Measurements from ENCODE around the gene UGT1A7. TPM values are rescaled to one million over a fixed set of nuclear protein-coding genes. Genes with fewer than 3 reads are reported as not detected.

Gene UGT1A7
- total RNA-seq, 3 donors from 2014 or later, result 0.10 TPM; not detected in 2

DNA sequence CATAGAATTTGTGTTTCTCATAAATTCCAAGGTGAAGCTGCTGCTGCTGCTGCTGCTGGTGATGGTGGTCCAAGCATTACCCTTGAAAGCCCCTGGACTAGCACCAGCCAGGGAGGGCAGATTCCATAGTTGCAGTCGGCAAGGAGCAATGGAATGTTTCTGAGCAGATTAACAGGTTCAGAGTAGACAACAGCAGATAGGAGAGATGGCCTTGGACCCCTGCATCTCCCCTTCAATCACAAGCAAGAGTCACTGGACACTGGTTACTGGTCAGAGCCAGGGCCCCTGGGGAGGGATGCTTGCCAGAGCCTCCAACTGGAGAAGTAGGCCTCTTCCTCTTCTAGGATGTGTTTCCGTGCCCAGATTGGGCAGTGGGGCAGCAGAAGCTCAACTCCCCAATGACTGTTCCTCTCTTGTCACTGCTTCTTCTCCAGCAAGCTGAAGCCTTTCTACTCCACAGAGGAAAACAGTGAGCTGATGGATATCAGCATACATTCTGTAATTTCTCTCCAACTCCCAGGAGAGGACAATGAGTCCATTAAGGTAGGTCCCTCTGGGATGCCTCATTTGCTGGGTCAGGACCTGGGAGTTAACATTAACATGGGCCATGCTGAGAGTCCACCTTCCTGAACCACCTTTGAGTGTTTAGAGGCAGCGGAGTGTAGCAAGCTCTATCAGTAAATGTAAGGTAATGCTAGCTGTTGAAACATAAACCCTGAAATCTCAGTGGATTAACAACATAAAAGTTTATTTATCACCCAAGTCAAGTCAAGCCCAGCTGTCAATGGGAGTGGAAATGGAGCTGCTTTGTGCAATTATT is 131.7 kb downstream of the UGT1A7 start:
- no peaks in the 10 kb centered on the region for H3K36me3 Mint-ChIP-seq (ENCODE audit: insufficient read depth)
- H3K4me1 Mint-ChIP-seq (ENCODE audit: low read depth), result no peaks in the 10 kb centered on the region
- no peak overlapping the region for H3K4me3 Mint-ChIP-seq
- ATAC-seq, result no peak
- no peak for DNase-seq
- H3K9me3 Mint-ChIP-seq, result no peaks in the 10 kb centered on the region
- peaks cover 18% of the 10 kb centered on the region for H3K27me3 Mint-ChIP-seq (ENCODE audit: low read depth)

- ATAC-seq (no peak), DNase-seq (no peak)
- Mint-ChIP-seq H3K27me3 (ENCODE audit: low read depth) (peaks cover 20% of the 10 kb centered on the region), H3K9me3 (no peaks in the 10 kb centered on the region), H3K4me3 (no peak overlapping the region), H3K4me1 (ENCODE audit: low read depth) (no peaks in the 10 kb centered on the region), H3K36me3 (ENCODE audit: insufficient read depth) (no peaks in the 10 kb centered on the region)
These were observed 132.5 kb downstream of the UGT1A7 start for GRCh38 chr2:233814056-233814835.

GRCh38 chr2:233815861-233816260 is 134.2 kb downstream of the UGT1A7 start:
- Mint-ChIP-seq H3K36me3 (ENCODE audit: insufficient read depth) (no peaks in the 10 kb centered on the region), H3K4me1 (ENCODE audit: low read depth) (no peaks in the 10 kb centered on the region), H3K9me3 (no peaks in the 10 kb centered on the region), H3K27me3 (ENCODE audit: low read depth) (peaks cover 15% of the 10 kb centered on the region), H3K4me3 (no peak overlapping the region)
- DNase-seq (no peak), ATAC-seq (no peak)

DNA sequence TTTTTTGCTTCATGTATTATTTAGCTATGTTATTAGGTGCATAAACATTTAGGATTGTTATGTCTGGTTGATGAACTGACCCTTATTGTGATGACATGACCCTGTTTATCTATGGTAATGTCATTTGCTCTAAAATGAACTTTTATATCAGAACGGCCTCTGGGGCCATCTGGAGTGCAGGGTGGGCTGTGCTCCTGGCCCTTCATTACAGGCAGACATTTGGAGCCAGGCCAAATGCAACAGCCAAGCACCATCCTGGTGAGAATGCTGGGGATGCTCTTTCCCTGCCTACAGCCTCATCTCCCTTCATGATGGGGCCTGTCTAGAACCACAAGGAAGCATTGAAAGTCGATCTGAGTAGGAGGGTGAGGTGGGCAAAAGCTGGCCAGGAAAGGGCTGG is 134.6 kb downstream of the UGT1A7 start:
- no peak overlapping the region for H3K4me3 Mint-ChIP-seq
- H3K36me3 Mint-ChIP-seq (ENCODE audit: insufficient read depth), result no peaks in the 10 kb centered on the region
- DNase-seq, result no peak
- H3K9me3 Mint-ChIP-seq, result no peaks in the 10 kb centered on the region
- H3K4me1 Mint-ChIP-seq (ENCODE audit: low read depth), result no peaks in the 10 kb centered on the region
- peaks cover 13% of the 10 kb centered on the region for H3K27me3 Mint-ChIP-seq (ENCODE audit: low read depth)
- ATAC-seq, result no peak

DNA sequence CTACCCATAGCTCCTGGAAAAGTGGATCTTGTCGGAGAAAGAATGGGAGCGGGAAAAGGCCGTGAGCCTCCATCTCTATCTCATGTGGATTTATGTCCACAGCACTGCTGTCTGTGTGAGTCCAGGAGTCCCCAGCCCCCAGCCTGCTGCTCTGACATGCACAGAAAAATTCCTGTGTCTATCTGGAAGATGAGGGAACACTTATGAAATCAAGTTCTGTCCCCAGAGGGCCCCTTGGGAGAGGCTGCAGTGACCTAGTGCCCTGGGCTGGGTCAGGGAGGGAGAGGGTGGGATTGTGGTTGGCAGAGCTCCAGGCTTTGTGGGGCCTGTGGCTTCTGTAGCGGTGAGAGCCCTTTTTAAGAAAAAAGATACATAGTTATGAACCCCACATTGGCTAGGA is 135.1 kb downstream of the UGT1A7 start:
- Mint-ChIP-seq H3K9me3 (no peaks in the 10 kb centered on the region), H3K27me3 (ENCODE audit: low read depth) (peaks cover 14% of the 10 kb centered on the region), H3K4me3 (no peak overlapping the region), H3K4me1 (ENCODE audit: low read depth) (no peaks in the 10 kb centered on the region), H3K36me3 (ENCODE audit: insufficient read depth) (no peaks in the 10 kb centered on the region)
- DNase-seq (no peak), ATAC-seq (no peak)

- DNase-seq, result no peak
- Mint-ChIP-seq H3K36me3 (ENCODE audit: insufficient read depth) (no peaks in the 10 kb centered on the region), H3K9me3 (no peaks in the 10 kb centered on the region), H3K4me1 (ENCODE audit: low read depth) (no peaks in the 10 kb centered on the region), H3K4me3 (no peak overlapping the region), H3K27me3 (ENCODE audit: low read depth) (peaks cover 14% of the 10 kb centered on the region)
- ATAC-seq, result no peak
These were observed 135.7 kb downstream of the UGT1A7 start for GRCh38 chr2:233817361-233817911.

- Mint-ChIP-seq H3K4me3 (no peak overlapping the region), H3K36me3 (ENCODE audit: insufficient read depth) (no peaks in the 10 kb centered on the region), H3K9me3 (no peaks in the 10 kb centered on the region), H3K27me3 (ENCODE audit: low read depth) (peaks cover 14% of the 10 kb centered on the region), H3K4me1 (ENCODE audit: low read depth) (no peaks in the 10 kb centered on the region)
- no peak for DNase-seq
- no peak for ATAC-seq
These were observed 136.4 kb downstream of the UGT1A7 start for GRCh38 chr2:233817995-233818638.

DNA sequence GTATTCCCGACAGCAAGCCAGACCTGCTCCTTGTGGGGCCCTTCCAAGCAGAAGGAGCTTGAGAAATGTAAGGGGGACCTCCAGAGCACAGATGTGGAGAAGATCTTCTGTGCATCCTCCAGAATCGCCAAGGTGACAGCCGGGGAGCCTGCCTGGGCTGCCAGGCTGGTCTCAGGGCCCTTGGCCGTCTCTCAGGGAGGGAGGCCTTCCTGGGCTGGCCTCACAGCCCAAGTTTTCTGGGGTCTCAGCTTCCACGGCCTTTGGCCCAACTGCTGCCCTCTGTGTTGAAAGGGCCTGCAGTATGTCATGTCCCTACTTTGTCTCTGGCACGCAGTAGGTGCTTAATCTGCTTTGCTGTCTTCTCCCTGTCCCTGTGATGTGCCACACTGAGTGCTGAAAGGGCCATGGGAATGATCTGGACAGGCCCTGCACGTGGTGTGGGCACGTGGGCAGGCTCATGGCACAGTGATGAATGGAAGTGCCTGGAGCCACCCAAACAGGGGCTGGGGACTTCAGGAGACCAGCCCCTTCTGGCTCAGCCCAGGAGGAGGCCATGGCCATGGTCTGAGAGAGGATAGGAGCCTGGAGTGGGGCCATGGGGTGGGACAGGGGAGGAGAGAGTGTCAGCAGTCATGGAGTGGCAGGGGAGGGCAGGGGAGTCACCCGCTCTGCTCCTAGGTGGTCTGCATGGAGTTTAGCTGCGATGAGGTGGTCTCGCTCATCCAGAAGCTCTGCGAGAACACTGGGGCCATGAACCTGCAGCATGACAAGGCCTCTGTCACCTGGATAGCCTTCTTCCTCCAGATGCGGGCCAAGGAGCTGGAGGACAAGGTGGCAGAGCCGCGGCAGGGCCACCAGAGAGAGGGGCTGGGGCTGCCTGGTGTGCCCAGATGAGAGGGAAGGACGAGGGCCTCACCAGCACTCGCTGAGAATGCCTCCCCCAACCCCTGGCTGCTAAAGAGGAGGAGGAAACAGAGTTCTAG is 137.2 kb downstream of the UGT1A7 start:
- Mint-ChIP-seq H3K36me3 (ENCODE audit: insufficient read depth) (no peaks in the 10 kb centered on the region), H3K4me3 (no peak overlapping the region)
- no peak for ATAC-seq

DNA sequence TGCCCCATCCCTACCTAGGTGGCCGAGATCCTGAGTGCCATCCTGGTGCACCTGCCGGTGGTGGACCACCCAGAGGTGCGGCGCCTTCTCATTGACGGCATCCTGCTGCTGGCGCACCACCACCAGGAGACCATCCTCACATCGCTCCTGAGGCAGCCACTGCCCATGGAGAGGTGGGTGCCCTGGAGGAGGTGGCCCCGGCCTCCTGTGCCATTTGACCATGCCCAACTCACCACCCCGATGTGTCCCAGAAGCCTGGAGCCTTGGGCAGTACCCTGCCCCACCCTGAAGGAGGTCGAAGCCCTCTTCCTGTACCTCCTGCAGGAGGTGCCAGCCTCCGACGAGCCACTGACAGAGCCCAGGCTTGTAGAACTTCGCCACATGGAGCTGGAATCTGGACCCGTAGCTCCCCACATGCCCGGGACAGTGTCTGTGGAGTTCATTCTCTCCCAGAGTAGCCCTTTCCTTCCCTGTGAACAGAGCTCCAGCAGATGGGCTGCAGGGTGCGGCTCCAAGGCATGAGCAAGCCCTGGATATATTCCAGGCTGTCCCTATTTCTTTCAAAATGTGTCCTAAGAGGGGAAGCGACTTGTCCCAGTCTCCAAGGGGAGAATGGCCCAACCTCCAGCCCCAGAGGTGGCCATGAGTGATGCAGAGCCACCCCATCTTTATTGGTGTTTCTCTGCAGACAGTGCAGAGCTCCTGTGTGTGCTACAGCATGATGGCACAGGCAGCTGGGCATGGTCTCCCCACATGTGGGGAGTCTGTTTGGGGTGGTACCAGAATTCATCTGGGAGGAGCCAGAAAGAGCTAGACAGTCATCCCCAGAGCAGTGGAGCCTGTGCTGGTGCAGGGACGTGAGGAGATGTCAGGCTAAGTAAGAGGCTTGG is 138.4 kb downstream of the UGT1A7 start:
- H3K4me1 Mint-ChIP-seq (ENCODE audit: low read depth), result no peaks in the 10 kb centered on the region
- H3K4me3 Mint-ChIP-seq, result no peak overlapping the region
- no peaks in the 10 kb centered on the region for H3K36me3 Mint-ChIP-seq (ENCODE audit: insufficient read depth)
- no peaks in the 10 kb centered on the region for H3K9me3 Mint-ChIP-seq
- peaks cover 12% of the 10 kb centered on the region for H3K27me3 Mint-ChIP-seq (ENCODE audit: low read depth)
- DNase-seq, result no peak
- ATAC-seq, result no peak

More for the DNA sequence above, 137.2 kb downstream of the UGT1A7 start:
- Mint-ChIP-seq H3K27me3 (ENCODE audit: low read depth) (peaks cover 14% of the 10 kb centered on the region), H3K9me3 (no peaks in the 10 kb centered on the region), H3K4me1 (ENCODE audit: low read depth) (no peaks in the 10 kb centered on the region)
- no peak for DNase-seq

DNA sequence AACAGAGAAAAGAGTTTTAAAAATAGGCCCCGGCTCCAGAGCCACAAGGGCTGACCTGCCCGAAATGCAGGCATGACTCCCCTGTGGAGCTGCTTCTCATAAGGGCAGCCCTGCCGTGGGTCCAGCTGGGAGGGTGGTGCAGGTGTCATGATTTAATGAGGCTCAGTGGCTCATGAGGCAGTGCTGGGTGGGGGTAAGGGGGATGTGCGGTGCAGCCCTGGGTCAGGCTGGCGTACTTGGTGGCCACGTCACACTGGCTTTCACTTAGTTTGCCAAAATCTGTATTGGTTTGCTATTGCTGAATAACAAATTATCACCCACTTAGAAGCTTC is 139.0 kb downstream of the UGT1A7 start:
- Mint-ChIP-seq H3K4me1 (ENCODE audit: low read depth) (no peaks in the 10 kb centered on the region), H3K9me3 (no peaks in the 10 kb centered on the region), H3K4me3 (no peak overlapping the region), H3K36me3 (ENCODE audit: insufficient read depth) (no peaks in the 10 kb centered on the region), H3K27me3 (ENCODE audit: low read depth) (peaks cover 14% of the 10 kb centered on the region)
- DNase-seq (no peak), ATAC-seq (no peak)

DNA sequence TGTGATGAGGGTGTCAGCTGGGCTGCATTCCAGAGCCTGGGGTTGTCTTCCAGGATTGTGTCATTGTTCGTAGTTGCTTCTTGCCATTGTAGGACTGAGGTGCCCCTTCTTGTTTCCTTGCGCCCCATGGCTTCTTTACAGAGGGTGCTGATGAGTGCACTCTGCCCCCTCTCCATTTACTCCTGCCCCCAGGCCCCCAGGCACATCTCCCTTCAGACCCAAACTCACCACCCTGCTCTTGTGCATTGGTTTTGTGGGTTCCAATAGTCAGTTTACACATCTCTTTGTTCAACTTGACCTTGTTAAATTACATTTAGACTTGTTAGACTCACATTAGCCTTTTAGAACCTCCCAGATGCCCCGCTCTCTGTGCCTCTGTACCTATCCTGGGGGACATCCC is 139.5 kb downstream of the UGT1A7 start:
- peaks cover 14% of the 10 kb centered on the region for H3K27me3 Mint-ChIP-seq (ENCODE audit: low read depth)
- no peak overlapping the region for H3K4me3 Mint-ChIP-seq
- H3K9me3 Mint-ChIP-seq, result no peaks in the 10 kb centered on the region
- DNase-seq (no peak), ATAC-seq (no peak)
- no peaks in the 10 kb centered on the region for H3K4me1 Mint-ChIP-seq (ENCODE audit: low read depth)
- H3K36me3 Mint-ChIP-seq (ENCODE audit: insufficient read depth), result no peaks in the 10 kb centered on the region

- Mint-ChIP-seq H3K4me1 (ENCODE audit: low read depth) (no peaks in the 10 kb centered on the region), H3K36me3 (ENCODE audit: insufficient read depth) (no peaks in the 10 kb centered on the region), H3K9me3 (no peaks in the 10 kb centered on the region), H3K27me3 (ENCODE audit: low read depth) (peaks cover 16% of the 10 kb centered on the region), H3K4me3 (no peak overlapping the region)
- DNase-seq (no peak), ATAC-seq (no peak)
These were observed 140.0 kb downstream of the UGT1A7 start for GRCh38 chr2:233821709-233822100.

All from activated T-cell treated with anti-CD3 and anti-CD28 coated beads, Interleukin-2, amount 50 U/mL, for 4 hours (primary cell).